Fibroblast of skin of scalp (primary cell): ENCODE results near the gene IL17B.
A peak's percentile ranks its signal among the peaks of the same experiment; 100 is the strongest.

Source experiments
- DNase-seq: peaks from one replicate; pipeline ENCODE4 v3.0.0-alpha.2; 2013

The IL17B gene

DNA sequence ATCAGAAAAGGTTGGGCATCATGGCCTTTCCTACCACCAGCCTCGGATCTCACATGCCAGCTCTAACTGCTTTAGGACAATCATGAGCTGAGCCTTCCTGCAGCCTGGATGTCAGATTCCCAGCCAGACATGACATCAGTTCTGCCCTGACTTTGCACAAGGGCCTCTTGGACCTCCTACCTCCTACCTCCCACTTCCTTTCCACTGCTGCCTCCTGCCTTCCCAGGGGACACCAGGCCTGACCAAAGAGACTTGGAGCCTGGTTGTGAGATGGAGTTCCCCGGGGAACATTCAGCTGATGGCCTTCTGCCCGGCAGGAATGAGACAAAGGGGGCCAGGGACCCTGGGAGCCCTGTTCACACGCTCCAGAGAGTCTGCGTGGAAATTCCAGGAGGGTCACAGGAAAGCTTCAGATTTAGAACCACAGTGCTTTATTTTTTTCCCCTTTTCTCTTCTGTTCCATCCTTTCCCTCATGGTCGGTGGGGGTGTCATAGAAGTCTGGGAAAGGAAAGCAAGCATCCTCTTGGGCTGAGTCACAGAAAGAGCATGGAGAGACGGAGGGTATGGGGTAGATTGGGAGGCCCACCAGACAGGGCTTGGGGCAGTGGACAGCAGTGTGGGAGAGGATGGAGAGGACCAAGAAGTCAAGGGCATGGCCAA is 35.4 kb upstream of the IL17B start:
- peak; percentile 87 for DNase-seq

DNA sequence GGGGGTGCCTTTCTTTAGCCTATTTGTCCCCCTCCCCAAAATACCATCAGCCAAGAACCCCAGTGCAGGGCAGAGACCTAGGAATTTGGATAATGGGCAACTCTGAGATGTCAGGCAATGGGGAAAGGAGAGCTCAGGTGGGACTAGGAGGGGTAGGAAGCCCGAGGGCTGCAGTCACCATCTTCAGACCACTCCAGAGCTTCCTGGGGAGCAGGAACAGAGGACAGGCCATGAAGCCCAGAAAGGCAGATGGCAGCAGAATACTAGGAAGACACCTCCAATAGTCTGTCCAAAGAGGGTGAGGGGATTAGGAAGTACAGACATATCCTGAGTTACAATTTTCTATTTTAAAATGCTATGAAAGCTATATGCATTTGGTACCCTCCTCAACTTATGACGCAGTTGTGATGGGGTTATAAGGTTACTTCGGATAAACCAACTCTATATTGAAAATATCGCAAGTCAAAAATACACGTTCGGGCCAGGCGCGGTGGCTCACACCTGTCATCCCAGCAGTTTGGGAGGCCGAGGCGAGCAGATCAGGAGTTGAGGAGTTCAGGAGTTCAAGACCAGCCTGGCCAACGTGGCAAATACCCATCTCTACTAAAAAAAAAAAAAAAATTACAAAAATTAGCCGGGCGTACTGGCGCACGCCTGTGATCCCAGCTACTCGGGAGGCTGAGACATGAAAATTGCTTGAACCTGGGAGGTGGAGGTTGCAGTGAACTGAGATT is 34.6 kb upstream of the IL17B start:
- peak; percentile 15 for DNase-seq

DNA sequence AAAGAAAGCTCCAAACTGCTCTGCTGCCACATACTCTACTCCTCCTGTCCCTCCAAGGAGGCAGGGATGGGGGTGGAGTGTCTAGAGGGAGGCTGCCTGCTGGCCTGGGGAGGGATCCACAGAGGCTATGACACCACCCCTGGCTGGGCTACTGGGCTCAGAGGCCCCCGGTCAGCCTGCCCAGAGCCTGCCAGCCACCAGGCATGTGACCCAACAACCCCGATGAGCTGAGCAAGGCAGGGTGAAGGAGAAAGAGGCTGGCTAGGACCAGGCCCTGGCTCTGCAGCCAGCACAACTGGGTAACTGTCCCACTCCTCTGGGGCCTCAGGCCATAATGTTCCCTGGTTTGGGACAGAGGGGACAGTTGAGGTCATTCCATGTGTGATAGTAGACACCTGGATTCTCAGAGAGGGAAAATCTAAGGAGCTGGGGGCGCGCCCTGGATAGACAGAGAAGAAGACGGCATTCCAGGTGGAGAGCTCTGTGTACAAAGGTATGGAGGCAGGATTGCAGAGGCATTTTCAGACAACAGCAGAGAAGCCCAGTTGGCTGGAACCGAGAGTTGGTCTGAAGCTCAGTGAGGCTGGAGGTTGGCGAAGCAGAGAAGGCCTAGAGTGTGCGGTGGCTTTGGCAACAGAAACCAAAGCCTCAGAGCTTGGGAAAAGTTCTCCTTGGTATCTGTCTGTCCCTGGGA is 33.8 kb upstream of the IL17B start:
- peak; percentile 28 for DNase-seq

DNA sequence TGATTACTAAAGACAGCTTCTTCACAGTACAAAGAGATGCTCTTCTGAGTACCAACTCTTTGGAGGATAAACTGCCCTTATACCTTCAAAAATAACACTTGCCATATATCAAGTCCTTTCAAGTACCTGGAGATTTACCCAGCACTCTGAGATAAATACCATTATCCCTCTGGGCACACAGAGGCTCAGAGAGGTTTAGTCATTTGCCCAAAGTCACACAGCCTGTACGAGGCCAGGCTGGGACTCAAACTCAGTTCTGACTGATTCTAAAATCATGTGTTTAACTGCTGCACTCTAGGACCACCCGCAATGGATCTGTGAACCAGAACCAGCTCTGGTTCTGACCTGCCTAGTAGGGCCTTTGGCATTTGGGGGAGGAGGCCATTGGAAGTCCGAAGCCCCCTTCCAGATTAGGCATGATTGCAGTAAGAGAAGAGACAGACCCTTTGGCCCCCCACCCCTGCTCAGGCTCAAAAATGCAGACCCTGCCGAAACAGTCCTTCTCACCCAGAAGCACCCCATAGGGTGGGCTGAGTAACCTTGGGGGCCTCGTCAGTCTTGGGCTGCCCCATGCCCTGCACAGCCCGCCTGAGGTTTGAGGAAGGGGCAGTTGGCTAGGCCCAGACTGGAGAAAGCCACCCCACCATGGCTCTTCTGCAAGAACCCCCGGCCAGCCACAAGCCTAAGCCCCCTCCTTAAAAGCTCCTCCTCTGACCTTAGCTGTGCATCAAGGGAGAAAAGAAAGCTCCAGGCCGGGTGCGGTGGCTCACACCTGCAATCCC is 32.8 kb upstream of the IL17B start:
- DNase-seq = peak; percentile 11

DNA sequence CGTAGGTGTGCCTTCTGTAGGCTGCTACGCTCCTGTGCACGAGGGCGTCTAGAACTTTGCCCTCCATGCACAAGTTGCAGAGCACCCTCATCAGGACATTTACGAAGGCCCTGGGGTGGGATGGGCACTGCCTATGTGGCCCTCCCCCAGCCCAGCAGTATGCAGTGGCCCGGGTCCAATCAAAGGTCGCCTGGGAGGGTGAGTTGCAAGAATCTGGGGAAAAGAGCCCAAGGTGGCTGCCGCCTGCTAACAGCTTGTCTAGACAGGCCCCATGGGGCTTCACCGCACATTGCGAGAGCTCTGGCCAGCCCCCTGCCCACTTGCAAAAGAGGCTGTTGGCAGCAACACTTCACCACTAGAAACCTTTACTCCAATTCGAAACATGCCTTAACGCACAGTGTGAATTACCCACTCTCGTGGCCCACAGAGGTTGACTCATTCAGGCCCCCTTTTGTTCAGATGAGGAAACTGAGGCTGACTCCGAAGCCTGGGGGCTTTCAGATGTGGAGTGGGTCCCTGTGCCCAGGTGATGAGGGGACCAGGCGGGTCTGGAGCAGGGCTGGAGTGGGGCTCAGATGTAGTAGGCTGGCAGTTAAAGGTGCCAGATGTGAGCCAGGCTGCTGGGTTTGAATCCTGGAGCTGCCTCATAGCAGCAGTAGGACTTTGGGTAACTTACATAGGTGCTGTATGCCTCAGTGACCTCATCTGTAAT is 31.8 kb upstream of the IL17B start:
- peak; percentile 44 for DNase-seq

DNA sequence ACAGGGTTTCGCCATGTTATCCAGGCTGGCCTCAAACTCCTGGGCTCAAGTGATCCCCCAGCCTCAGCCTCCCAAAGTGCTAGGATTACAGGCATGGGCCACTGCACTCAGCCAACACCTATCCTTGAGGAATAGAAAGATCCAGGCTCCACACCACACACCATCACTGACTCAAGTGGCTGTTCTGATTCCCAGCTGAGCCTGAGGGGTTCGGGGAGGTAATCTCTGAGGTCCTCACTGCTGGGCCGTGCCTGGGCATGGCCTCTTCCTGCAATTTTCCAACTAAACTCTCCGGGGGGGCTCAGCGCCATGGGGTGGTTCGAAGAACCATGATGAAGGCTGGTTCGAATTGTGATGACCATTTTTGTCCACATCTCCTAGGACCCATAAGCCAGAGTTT is 31.0 kb upstream of the IL17B start:
- peak; percentile 11 for DNase-seq

DNA sequence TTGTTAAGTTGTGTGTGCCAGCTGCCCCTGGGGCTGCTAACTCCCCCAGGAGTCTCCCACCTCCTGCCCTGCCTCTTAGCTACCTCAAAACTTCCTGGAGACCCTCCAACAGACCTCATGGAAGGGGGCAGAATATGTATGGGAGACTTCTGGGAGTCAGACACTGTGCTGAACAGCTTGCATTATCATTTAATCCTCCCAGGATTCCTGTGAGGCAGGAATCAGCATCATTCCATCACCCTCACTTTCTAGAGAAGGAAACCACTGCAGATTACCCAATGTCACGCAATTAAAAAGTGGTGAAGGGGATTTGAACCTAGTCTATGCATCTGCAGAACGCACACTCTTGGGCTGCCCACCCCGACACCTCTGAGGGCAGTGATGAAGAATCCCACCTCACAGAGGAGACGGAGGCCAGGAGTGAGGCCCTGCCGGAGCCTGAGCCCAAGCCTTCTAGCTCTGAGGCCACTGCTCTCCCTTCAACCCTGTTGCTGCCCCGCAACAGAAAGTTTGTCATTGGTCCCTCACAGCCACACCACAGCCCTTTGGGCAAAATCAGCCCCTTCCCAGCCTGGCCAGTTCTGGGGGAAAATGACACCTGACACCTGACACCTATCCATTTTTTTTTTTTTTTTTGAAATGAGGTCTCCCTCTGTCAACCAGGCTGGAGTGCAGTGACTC is 30.3 kb upstream of the IL17B start:
- peak; percentile 38 for DNase-seq

DNA sequence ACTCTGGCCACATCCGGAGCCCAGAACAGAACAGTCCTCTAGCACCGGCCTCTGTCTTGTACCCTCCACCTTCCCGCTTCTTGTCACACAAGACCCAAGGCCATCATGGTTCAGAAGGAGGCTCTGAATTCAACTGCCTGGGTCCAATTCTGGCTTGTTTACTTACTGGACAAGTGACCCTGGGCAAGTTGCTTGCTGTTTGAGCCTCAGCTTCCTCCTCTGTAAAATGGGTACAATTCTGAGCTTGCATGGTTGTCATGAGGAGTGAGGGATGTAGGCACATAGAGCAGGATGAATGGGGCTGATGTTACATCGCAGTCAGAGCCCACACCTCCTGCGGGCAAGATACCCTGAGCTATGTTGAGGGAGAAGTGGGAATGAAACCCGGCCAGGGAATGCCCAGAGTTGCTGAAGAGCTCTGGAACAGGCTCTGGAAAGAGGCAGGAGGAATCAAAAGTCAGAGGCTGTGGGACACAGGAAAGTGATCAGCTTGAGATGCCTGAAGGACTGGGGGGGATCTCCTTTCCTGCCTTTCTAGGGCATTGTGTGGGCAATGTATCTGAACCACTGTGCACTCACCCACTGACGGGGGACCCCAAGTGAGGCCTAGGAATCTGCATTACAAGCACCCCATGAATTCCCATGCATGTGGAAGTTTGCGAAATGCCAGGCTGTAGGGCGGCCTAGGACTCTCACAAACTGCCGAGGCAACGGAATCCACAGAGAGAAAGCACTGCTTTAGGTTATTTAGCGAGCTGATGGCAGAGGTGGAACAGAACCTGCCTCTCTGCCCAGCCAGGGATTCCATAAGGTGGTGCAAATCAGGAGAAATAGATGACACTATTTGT is 29.4 kb upstream of the IL17B start:
- peak; percentile 27 for DNase-seq

DNA sequence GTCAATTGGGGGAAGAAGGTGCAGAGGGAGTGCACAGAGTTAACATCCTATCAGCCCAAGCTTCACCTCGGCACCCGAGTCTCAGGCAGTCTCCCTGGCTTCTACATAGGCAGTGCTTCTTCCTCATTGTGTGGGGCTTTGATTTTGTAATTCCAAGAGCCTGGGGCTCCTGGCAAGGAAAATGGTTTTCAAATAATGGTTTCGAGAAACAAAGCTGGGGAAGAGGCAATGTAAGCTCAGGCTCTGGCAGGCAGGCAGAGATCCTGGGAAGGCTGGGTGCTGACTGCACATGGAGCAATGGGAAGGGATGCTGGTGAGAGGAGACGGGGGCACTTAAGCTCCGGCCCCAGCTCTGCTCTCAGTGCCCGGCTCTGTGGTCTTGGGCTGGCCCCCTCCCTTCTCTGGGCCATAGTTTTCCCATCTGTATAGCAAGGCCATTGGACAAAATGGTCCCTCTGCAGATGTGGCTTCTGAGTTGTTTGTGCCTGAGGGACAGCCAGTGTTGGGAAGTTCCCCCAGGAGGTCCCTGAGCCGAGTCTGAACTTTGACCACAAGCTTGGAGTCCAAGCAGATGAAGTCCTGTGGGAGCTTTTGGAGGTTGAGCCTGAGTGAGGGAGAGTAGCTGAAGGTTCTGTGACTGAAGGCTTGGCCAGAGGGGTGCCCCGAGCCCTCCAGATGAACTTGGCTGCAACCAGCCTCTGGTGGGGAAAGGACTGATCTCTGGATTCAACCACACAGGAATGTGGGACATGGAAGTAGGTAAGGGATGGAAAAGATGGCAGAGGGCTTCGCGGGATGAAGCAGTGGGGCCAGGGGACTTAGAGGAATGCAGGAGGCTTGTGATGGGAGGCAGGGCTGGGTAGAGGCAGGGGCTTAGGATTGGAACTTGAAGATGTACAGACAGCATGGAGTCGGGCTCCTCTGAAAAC is 28.5 kb upstream of the IL17B start:
- DNase-seq = peak; percentile 33

DNA sequence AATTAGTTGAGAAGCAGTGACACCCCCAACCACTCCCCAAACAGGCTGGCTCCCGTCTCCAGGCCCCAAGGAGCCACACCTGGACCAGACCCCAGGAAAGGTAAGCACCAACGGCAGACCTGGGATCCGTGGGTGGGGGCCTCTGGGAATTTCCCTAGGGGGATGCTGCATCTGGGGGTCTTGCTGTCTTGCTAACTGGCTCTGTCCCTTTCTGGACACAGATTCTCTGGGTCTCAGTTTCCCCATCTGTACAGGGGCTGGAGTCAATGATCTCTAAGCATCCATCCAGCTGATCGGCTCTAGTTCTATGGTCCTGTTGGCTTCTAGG is 27.9 kb upstream of the IL17B start:
- DNase-seq = no peak

DNA sequence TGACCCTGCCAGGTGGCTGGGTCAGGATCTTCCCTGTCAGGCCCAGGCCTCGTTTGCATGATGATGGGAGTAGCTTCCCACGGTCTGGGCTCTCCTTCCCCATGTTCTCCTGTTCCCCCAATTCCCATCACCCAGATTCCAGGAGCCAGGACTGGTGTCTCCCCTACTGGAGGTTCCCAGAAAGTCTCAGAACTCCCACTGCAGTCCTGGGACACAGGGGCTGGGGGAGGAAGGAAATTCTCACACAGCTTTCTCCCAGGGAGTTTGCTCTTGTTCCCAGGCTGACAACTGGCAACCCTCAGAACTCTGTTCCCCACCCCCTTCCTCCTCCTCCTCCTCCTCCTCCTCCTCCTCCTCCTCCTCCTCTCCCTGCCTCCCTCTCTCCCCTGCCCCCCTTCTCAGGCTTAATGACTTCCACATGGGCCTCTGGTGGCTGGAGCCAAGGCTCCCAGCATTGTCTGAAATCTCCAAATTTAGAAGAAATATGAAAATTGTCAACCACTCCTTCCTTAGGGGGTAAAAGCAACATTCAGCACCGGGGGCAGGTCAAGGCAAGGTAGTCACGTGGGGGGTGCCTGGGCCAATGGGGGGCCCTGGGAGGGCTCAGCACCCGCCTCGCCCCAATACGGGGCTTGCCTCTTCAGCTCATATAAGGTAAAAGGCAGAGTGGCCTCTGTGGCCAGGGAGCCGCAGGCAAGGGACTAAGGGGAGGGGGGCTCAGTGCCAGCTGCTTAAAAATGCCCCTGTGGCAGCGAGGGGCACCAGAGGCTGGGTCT is 27.3 kb upstream of the IL17B start:
- DNase-seq = peak; percentile 100

DNA sequence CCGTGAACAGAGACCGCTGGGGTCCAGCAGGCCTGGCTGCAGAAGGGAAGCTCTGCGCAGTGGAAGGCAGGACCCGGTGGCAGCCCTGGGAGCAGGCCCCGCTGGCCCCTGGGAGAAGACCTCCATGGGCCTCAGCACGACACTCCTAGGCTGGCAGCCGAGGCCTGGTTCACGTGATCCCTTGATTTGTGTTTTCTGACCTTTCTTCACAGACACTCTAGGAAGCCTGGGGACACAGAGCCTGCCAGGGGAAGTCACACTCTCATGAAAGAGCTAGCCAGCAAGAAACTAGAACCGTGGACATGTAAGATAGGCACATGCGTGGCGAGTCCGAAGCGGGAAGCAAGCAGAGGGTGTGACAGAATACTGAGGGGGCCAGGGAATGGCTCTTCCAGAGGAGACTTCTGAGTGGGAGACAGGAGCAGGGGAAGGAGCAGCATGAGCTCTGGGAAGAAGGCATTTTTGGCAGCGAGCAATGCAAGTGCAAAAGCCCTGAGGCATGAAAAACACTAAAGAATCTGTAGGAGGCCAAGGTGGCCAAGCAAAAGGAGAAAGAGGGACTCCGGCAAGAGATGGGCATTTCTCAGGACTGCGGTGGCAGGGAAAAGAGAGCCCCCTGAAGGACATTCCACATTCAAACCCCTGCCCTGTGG is 26.6 kb upstream of the IL17B start:
- DNase-seq = peak; percentile 54

DNA sequence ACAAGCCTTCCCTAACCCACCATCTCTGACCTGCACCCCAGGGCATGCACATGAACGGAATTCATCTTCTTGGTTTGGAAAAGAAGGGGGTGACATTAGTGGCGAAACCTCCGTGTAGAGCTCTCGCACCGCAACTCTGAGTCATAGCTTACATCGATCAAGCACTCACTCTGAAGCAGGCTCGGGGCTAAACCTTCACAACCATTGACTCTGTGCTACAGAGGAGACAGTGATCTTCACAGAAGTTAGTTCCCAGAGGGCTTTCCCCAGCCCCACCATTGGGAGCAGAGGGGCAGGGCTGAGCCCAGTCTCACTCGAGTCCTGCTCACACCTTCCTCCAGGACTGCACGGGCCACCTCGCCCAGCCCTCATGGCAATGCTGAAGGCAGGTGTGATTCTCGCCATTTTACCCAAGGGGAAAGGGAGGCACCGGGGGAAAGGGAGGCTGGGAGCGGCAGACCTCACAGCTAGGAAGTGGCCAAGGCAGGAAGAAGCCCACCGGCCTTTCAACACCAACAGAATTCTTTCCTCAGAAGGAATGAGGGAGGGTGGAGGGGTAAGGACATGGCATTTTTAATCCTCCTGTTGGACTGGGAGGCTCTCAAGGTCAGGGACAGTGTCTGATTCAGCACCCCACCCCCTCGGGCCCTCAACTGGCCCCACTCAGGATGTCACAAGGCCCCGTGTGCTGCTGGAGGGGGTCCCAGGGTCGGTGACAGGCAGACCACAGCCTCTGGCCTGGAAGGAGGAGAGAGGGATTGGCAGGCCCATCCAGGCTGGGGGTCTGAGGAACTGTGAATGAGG is 25.9 kb upstream of the IL17B start:
- peak; percentile 95 for DNase-seq

DNA sequence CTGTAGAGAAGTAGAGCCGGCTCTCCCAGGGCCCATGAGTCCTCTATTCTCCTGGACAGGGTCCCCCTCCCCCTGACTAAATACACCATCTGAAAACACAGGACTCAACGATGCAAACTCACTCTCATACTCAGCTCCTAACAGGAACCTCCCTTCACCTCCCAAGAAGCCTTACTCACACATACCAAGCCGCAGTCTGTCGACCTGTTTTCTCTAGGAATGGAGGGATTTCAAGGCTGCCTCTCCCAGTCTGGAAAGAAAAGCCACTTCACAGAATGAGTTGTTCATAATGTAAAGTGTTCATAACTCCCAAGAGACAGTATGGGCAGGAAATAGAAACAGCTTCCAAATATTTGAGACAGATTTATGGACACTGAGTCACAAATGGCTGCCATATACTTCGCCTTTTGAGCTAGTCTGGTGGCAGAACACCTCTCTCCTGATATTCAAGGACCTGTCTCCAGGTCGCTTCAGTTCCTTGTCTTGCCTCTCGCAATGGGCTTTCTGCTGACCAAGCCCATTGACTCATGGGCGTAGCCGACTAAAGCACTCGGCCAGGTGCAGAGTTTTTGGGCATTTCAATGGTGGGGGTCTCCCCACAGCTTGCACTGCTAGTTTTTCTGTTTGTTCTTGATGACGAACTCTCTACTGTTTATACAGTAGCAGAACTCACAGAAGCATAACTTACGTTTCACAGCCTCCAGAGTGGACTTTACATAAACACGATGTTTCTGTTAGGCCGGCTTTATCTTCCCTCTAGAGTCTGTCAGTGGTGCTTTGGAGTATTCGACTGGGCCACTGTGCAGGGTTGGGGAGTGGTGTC is 25.0 kb upstream of the IL17B start:
- DNase-seq = peak; percentile 100

DNA sequence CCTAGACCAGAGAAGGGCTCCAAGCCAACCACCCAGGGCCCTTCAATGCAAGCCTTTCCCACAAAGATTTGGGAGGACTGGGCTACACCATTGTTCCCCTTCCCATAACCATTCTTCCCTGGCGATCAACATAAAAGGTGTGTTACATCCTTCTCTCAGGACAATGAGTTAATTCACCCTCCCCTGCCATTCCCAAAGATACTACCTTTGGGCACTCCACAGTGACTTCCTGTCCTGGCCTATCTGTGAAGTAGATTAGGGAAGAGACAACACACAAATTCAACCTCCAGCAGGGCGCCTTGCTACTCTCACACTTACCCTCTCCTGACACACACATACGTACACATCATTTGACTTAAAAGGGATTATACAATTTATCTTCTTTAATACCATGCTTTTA is 23.2 kb upstream of the IL17B start:
- no peak for DNase-seq

DNA sequence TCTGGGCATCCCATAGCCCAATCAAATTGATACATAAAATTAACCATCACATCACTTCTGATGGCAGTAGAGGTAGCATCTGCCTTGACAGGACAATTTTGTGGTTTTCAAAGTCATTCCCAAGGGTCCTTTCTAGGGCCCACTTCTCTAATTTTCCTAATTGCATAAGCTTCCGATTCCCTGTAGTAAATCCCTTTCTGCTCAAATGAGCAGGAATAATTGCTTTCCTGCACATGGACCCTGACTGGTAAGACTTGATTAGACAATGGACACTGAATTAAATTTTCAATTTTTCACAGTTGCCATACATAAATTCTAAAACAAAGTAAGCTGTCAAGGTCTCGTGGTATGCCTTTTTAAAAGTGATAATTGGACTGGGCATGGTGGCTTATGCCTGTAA is 22.0 kb upstream of the IL17B start:
- no peak for DNase-seq

DNA sequence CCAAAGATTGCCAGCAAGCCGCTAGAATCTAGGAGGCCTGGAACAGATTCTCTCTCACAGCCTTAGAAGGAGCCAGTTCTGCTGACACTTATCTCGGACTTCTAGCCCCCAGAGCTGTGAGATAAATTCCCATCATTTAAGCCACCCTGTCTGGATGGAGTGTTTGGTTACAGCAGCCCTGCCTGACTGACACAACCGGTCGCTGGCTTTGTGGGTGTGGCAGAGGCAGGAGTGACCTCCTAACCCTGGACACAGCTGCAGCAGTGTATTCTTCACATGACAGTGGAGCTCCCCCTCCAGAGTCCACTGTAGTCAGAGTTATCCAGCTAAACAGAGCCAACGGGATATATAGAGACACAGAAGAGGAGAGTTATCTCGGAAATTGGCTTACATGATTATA is 21.2 kb upstream of the IL17B start:
- DNase-seq = no peak
